ENCODE measurements around the gene RNU7-1. TPM values are rescaled to one million over a fixed set of nuclear protein-coding genes. Genes with fewer than 3 reads are reported as not detected.

Gene RNU7-1
- total RNA-seq, 1 donor from 2014 or later, result not detected

DNA sequence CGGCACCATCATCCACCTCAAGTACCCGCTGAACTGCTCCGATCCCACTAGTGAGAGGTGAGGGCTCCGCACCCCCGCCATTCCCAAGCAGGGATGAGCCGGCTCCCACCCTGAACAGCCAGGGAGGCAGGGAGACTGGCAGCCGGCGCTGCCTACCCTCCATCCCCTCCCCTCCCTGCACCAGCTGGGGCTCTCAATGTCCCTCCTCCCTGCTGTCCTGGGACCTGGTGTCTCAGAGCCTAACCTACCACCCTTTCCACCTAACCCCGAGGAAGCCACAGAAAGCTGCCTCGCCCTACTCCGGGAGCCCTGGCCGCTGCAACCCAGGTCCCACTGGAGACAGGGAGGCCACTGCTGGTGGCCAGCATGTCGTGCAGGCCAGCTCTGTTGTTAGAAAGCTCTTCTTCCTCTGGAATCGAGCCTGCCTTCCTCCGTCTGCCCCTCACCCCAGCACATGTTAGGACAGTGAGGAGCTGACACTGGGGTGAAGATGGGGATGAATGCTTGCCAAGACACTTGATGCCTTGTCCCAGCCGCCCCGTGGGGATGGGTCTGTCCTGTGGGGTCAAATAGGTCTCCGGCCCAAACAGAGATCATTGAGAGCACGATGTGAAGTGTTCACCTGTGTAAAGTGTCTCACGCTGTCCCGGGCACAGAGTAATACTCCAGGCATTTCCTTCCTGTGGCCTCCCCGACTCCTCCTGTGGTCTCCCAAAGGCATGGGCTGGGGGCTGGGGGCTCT, 8.7 kb downstream of the RNU7-1 start:
- DNase-seq (ENCODE audit: low spot score in 2 of 2) (no peak), FAIRE-seq (no peak)

DNA sequence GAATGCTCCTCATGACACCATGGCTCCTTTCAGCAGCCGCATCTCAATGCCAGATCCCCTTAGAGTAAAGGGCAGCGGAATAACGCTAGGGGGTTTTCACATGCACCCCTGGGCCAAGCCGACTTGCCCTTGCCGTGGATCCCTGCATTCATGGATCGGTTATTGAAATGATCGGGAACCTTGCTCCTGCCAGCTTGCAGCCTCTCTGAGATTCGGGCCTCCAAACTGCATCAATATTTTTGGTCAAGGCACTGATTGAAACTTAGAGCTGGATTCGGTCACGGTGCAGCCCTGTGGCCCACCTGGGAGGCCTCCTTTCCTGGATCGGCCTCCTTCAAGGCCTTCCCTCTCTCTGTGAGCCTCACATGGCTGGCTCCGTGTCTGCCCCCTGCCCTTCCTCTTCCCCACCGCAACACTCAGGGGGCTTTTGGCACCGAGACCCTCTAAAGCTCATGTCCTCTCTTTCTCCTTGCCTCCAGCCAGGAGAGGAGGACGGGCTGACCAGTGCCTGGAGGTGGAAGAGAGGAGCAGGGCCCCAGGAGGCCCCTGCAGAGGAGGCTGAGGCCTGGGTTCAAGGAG, 9.3 kb downstream of the RNU7-1 start:
- no peak for DNase-seq (ENCODE audit: low spot score in 2 of 2)
- FAIRE-seq, result no peak

DNA sequence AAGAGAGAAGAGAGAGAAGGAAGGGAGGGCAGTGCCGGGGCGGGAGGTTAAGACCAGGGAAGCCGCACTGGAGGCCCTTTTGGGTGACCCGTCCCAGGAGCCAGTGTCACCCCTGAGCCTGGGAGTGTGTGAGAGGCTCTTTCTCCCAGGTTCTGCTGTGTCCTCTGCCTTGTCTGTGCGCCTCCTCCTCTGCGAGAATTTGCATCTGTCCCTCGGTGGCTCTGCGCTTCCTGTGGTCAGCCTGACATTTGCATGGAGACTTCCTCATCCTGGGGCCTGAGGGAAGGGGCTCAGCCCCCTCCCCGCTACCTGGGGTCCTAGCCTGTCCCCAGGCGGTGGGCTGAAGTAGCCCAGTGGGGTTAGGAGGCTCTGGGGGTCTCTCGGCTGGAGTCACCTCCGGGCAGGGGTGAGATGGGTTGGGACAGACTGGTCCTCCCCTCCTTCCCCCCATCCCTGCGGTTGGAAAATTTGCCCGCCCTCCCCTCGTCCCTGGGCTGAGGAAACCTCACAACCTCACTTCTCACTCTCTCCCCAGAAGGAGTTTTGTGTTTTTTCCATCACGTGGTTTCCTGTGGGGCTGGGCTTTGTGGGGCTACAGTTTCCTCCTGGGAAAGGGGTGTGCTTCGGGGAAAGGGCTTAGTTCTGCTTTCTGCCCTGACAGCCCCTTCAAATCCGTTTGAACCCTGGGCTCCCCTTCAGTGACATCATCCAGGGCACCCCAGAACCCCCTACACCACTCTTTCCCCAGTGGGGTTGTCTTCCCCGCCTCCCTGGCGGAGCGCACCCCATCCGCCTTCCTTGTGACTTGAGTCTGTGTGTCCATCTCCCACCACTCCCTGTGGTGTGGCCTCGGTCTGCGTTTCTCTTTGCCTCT, 10.1 kb downstream of the RNU7-1 start:
- FAIRE-seq, result no peak
- no peak for DNase-seq (ENCODE audit: low spot score in 2 of 2)

DNA sequence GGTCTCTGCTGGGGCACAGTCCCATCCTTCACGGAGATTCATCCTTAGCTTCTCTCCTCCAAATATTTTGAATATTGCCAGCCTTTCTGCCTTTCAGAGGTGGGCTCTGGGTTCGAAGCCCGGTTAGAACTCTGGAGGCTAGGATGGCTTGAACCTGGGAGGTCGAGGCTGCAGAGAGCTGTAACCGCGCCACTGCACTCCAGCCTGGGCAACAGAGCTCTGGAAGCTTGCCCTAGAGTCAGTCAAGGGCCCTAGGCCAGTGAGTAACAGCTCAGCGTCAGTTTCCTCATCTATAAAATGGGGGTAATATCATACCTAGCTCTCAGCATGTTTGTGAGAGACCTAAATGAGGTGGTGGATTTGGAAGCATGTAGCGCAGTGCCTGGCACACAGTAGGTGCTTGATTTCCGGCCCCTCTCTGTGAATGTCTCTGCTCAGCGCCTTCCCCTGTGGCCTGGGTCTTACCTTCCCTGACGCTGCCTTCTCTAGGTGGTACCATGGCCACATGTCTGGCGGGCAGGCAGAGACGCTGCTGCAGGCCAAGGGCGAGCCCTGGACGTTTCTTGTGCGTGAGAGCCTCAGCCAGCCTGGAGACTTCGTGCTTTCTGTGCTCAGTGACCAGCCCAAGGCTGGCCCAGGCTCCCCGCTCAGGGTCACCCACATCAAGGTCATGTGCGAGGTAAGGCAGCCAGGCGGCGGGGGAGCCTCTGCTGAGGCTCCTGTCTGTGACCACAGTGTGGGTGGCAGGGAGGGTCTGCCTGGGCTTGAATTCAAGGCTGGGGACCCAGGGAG, 10.9 kb downstream of the RNU7-1 start:
- DNase-seq (ENCODE audit: low spot score in 2 of 2) (no peak), FAIRE-seq (no peak)

DNA sequence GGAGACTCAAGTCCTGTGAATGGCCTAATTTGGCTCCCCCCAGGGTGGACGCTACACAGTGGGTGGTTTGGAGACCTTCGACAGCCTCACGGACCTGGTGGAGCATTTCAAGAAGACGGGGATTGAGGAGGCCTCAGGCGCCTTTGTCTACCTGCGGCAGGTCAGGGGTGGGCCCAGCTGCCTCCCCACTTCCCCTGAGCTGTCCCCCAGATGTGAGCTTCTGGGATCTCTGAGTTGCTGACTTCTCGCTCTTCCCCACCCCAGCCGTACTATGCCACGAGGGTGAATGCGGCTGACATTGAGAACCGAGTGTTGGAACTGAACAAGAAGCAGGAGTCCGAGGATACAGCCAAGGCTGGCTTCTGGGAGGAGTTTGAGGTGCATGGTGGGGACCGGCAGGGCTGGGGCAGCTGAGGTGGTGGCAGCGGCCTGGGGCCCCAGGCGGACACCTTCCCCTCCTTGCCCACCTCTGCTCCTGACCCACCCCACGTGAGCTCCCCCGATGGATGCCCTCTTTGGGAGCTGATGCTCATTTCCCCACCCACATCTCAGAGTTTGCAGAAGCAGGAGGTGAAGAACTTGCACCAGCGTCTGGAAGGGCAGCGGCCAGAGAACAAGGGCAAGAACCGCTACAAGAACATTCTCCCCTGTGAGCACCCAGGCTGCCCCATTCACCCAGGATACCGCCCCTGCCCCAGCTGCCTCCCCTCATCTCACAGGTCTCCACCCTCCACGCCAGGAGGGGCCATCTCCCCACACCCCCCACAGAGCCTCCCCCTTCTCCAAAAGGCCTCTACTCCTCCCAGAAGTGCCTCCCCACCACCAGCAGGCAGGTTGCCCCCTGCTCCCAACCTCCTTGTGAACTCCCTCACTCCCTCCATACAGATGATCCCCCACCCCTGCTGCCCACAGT, 11.7 kb downstream of the RNU7-1 start:
- FAIRE-seq (no peak), DNase-seq (ENCODE audit: low spot score in 2 of 2) (no peak)

DNA sequence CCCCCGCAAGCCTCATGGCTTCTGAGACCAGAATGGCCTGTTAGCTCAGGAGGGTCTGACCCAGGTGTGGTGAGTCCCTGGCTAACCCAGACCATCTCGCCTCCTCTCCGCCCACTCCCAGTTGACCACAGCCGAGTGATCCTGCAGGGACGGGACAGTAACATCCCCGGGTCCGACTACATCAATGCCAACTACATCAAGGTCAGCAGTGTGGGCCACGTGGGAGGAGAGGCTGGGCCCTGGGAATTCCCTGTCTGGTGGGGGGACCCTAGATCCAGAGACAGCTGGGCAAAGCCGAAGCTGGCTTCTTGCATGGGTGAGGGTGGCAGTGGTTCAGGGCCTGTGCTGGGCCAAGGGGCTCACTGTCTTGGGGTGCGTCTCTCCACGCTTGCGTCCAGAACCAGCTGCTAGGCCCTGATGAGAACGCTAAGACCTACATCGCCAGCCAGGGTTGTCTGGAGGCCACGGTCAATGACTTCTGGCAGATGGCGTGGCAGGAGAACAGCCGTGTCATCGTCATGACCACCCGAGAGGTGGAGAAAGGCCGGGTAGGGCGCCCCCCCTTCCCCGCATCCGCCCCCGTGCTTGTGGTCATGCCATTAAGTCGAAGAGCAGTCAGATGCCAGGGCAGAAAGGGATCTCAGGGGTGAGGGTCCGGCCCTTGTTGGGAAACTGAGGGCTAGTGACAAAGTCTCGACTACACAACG, 12.6 kb downstream of the RNU7-1 start:
- FAIRE-seq, result no peak
- DNase-seq (ENCODE audit: low spot score in 2 of 2), result no peak

DNA sequence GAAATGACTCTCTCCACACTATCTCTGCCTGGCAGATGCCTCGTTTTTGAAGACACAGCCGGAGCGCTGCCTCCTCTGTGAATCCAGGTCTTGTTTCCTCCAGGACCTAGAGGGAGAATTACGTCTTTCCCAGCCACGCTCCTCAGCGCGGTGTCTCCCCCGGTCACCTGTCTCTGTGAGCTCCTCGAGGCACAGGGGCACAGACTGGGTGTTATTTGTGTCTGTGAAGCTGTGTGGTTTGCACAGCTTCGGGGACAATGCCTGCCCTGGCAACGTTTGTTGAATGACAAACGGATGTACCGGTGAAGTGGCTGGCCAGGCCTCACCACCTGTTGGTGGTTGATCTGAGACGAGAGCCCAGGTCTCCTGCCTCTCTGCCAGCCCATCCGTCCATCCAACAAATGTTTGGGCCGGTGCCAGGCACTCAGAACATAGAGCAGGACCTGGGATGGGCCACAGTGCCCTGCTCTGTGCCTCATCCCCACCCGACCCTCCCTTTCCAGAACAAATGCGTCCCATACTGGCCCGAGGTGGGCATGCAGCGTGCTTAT, 13.6 kb downstream of the RNU7-1 start:
- no peak for FAIRE-seq
- DNase-seq (ENCODE audit: low spot score in 2 of 2), result no peak

DNA sequence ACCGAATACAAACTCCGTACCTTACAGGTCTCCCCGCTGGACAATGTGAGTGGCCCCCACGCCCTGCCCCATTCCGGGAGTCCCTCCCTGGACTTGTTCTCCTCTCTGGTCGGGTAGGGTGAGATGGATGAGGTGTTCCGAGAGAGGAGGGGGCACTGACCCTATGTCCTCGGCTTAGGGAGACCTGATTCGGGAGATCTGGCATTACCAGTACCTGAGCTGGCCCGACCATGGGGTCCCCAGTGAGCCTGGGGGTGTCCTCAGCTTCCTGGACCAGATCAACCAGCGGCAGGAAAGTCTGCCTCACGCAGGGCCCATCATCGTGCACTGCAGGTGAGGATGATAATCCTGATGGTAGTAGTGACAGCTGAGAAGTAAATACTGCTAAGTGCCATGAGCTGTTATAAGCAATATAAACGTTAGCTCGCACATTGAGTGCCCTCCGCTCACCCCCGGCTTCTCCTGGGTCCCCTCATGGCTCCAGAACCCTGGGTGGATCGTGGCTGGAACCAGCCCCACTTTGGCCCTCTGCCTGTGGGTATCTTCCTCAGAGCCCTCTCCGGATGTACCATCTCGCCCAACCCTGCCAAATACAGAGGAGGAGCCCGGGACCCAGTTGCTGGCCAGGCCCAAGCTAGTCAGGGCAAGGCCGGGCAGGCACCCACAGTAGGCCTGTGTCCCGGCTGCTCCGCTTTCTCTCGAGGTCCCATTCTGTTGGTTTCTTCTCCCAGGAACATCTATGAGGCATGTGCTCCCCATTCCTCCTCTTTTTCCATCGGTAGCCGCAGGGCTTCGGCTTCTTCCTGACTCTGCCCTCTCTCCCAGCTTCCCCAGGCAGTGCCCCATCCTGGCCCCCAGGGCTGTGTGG, 14.4 kb downstream of the RNU7-1 start:
- FAIRE-seq (no peak), DNase-seq (ENCODE audit: low spot score in 2 of 2) (no peak)

DNA sequence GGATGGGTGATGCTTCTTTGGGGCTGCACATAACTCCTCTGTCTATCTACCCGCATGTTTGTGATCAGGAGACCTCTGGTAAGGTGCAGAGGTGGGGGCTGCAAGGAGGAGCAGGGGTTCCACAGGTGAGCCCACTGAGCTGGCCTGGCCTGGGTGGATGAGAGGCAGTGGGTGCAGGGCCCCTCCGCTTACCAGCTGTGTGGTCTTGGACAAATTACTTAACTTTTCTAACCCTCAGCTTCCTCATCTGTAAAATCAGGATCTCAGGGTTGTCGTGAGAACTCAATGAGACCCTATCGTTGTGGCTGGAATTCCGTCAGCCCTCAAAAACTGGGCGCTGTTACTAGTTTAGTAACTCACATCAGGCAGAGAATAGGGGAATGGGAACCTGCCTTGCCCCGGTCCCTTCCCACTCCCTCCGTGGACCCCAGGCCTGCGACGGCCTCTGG, 15.0 kb downstream of the RNU7-1 start:
- DNase-seq (ENCODE audit: low spot score in 2 of 2) (peak in 1 of 2 donors; percentile 15), FAIRE-seq (no peak)

DNA sequence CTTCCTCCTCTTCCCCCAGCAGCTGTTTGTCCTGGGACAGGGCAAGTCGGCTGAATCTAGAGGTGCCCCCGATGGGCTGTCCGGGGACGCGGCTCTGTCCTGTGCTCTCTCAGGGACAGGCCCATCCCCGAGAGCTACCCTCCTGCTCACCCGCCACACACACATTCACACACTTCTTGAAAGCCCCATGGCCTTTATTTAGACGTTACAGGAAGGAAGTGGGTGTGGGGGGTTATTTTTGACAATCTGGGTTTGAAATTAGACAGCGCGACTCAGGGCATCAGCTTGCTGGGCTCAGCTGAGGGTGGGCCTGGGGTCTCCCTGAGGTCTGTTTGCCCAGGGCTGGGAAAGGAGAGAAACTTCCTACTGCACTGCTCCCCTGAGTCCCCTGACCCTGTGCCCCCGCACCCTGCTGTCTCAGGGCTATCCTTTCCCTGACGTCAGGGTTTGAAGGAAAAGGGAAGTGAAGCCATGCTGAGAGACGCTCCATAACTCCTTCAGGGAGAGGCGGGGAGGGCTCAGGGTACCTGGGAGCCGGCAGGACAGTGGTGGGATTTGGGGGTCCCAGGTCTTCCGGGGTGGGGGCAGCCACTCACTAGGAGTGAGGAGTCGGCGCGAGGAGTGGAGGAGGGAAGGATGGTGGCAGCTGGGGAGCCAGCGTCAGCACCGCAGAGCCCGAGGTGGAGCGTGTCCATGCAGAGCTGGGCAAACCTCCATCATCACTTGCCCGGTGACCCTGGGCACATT, 15.6 kb downstream of the RNU7-1 start:
- DNase-seq (ENCODE audit: low spot score in 2 of 2) (peak; percentile 29 to 35), FAIRE-seq (no peak)

DNA sequence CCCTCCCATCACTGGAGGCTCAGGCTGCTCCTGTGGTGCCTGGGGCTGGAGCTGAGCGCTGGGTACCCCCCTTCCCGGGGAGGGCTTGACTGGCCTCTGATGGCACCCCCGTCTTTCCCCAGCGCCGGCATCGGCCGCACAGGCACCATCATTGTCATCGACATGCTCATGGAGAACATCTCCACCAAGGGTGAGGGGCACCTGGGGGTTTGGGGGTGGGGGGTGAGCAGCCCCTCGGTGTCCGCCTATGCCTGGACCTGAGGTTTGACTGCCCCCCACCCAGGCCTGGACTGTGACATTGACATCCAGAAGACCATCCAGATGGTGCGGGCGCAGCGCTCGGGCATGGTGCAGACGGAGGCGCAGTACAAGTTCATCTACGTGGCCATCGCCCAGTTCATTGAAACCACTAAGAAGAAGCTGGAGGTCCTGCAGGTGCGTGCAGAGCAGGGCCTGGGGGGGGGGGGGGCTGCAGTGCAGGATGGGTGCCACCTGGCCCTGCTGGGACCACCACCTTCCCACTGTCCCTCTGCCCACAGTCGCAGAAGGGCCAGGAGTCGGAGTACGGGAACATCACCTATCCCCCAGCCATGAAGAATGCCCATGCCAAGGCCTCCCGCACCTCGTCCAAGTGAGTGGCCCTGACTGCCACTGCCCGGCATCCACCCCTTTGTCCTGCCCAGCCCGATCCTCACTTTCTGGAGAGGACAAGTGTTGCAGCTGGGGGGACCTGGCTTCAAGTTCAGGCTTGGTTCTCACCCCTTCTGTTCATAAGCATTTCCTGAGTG, 16.4 kb downstream of the RNU7-1 start:
- no peak for FAIRE-seq

DNA sequence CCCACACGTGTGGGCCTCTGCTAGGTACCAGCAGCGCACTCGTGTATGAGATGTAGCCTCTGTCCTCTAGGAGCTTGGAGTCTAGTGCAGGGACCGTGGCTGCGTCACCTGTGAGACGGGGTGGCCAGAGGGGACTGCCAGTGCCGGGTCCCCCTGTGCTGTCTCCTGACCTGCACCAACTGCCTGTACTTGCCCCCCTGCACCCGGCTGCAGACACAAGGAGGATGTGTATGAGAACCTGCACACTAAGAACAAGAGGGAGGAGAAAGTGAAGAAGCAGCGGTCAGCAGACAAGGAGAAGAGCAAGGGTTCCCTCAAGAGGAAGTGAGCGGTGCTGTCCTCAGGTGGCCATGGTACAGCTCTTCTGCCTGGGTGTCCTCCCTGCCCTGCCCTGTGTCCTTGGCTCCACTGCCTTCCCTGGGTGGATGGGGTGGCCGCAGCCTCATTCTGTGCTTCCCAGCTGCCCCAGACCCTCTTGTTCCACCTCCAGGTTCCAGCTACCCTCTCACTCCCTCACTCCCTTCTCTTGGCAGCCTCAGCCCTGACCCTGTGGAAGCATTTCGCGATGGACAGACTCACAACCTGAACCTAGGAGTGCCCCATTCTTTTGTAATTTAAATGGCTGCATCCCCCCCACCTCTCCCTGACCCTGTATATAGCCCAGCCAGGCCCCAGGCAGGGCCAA, 17.1 kb downstream of the RNU7-1 start:
- FAIRE-seq (no peak), DNase-seq (ENCODE audit: low spot score in 2 of 2) (peak; percentile 13 to 32)

More for the DNA sequence above, 16.4 kb downstream of the RNU7-1 start:
- peak in 1 of 2 donors; percentile 11 for DNase-seq (ENCODE audit: low spot score in 2 of 2)

DNA sequence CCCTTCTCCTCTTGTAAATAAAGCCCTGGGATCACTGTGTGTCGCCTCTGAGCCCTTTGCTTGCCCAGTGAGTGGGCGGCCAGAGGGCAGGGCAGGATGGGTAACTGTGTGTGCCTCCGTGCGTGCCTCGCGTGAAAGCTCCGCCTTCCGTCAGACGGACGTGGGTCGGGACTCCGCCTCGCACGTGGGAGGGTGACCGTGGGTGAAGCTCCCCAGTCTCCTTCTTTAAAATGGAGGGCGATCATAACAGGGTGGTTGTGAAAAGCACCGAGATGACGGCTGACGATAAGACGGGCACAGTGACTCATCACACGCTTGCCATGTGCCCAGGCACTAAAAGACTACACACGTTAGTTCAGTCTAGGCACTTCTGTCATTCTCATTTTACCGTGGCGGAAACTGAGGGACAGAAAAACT, 17.7 kb downstream of the RNU7-1 start:
- DNase-seq (ENCODE audit: low spot score in 2 of 2) (peak; percentile 17 to 61), FAIRE-seq (no peak)

DNA sequence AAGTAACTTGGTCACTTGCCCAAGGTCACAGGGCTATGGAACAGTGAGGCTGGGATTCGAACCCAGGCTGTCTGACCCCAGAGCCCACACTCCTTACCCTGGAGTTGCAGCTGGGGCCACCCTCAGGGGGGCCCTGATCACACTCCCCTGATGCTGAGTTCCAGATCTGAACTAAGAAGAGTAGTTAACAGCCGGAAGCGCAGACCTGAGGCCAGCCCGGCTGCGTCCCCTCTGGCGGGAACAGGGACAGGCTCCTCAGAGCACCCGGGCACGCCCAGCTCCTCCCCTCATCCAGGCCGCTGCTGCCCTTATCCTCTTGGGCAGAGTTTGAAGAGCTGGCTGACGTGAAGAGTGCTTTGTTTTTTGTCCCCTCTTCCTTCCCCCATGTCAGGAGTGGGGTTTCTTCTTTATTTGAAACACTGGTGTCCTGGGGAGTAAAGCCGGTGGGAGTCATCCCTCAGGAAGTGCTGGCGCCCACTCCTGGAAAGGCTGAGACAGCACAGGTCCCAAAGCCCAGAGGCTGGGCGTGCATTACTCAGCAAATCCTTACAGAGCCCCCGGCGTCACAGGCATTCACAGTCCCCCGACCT, 18.2 kb downstream of the RNU7-1 start:
- DNase-seq (ENCODE audit: low spot score in 2 of 2) (peak; percentile 25 to 69), FAIRE-seq (no peak)

All from frontal cortex (tissue), 4 donors.